Activated CD4-positive, CD25-positive, alpha-beta regulatory T cell treated with anti-CD3 and anti-CD28 coated beads, Interleukin-2, amount 50 U/mL, for 72 hours (primary cell): Measurements from ENCODE around the gene SOS2.

Experiments used
- DNase-seq: peaks from one replicate; pipeline ENCODE4 v3.0.0; 2021

SOS2 gene

DNA sequence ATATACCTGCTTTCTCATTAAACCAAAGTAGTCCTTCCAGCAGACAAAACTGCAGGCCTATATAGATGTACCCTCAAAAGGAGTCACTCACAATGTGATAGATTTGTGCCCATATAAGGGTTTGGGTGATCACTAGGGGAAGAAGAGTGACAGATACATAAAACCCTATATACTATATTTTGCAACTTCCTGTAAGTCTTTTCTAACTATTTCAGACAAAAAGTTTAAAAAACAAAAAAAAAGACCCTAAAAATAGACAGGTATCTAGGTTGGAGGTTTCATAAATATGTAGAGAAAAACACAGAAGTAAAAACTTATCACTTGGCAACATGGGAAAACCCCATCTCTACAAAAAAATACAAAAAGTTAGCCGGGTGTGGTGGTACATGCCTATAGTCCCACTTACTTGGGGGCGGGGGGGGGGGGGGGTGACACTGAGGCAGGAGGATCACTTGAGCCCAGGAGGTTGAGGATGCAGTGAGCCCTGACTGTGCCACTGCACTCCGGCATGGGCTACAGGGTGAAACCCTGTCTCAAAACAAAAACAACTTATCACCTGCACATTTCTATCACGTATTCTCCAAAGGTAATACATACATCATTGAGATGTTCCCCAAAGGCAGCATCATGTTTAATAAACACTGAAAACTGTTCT is 117.9 kb downstream of the SOS2 start:
- no peak for DNase-seq

DNA sequence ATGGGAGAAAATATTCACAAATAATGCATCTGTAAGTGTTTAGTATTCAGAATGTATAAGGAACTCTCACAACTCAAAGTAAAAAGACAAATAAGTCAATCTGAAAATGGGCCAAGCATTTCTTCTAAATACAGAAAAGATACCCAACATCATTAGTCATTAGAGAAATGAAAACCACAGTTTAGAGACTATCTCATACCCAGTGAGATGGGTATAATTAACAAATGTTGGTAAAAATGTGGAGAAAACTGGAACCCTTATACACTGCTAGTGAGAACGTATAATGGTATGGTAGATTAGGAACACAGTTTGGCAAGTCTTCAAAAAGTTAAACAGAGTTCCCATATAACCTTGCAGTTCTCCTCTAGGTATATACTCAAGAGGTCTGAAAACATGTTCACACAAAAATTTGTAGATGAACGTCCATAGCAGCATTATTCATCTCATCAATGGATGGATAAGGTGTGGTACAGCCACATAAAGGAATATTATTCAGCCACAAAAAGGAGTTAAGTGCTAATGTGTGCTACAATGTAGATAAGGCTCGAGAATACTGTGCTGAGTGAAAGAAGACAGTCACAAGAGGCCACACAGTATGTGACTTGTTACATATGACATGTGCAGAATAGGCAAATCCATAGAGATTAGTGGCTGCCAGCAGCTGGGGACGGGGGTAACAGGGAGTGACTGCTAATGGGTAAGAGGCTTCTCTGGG is 120.9 kb downstream of the SOS2 start:
- no peak for DNase-seq

DNA sequence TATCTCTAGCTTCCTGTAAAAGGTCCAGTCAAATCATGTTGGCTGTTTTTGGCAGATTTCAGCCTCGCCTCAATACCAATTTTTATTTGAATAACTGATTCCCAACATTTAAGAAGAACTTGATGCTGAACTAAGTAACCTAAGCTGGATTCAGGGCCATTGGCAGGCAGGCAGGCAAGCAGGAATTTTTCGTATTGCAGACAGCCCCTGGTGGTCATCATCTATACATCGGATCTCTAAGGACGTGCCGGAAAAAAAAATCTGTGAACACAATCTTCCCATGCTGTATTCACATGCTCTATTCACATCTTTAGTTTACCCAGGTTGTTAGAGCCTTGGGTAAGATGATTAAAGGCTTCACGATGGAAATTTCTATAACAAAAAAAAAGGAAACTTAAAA is 122.0 kb downstream of the SOS2 start:
- no peak for DNase-seq

DNA sequence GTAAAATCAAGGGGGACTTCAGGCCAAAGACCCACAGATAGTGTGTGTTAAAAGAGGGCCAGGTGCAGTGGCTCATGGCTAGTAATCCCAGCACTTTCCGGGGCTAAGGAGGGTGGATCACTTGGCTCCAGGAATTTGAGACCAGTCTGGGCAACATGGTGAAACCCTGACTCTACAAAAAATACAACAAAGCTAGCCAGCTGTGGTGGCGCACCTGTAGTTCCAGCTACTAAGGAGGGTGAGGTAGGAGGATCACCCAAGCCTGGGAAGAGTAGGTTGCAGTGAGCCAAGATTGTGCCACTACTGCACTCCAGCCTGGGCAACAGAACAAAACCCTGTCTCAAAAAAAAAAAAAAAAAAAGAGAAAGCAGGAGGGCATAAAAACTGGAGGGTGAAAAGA is 123.5 kb downstream of the SOS2 start:
- no peak for DNase-seq

DNA sequence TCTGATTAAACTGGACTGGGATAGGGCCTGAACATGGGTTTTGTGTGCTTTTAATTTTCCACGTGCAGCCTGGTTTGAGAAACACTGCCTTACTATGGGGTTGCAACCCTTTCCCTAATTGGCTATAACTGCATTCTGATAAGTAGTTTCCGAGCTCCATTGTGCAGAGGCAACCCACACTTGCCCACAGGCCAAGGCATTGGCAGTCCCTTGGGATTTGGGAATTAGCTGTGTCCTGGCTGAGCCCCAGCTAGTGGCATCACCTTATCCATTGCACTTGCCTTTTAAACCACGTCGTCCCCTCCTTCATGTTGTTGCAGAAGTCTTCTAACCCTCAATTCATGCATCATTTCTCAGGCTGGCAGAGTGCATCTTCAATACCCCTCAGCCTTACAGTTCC is 125.2 kb downstream of the SOS2 start:
- no peak for DNase-seq

DNA sequence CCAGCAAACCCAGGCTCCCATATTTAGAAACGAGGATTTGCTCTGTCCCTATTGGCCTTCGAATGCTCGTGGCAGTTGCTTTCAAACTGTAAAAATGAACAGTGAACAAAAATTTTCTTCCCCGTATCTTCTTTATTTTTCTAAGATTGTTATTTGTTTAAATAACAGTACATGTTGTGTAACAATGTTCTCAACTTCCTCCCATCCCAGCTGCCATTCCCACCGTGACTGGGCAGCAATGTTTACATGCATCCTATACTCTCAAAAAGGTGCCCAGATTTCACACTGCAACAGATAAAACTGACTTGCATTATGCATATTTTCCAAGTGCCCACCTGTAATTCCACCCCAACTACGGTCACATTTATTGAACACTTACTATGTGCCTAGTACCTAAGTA is 127.8 kb downstream of the SOS2 start:
- DNase-seq, result no peak

GRCh38 chr14:50101417-50101816 is 130.0 kb downstream of the SOS2 start:
- no peak for DNase-seq

- no peak for DNase-seq
Observed at GRCh38 chr14:50100805-50101204, 130.6 kb downstream of the SOS2 start.

- DNase-seq, result no peak
Observed at GRCh38 chr14:50099335-50099734, 132.0 kb downstream of the SOS2 start.

- no peak for DNase-seq
Observed at GRCh38 chr14:50095895-50096294, 135.5 kb downstream of the SOS2 start.

GRCh38 chr14:50094056-50094755 is 137.2 kb downstream of the SOS2 start:
- DNase-seq, result no peak

DNA sequence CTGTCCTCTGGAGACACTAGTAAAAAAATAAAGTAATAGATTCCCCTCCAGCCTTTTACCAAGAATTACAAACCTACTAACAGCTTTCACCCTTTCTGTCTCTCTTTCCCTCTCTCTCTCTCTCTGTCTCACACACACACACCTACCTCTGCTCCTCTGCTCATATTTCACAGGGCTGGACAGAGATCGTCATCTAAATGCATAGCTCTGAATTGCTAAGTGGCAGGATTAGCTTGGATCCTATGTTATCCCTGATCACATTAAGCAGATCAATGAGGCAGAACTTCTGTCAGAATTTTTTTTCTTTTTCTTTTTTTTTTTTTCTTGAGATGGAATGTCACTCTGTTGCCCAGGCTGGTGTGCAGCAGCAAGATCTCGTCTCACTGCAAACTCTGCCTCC is 137.9 kb downstream of the SOS2 start:
- no peak for DNase-seq

DNA sequence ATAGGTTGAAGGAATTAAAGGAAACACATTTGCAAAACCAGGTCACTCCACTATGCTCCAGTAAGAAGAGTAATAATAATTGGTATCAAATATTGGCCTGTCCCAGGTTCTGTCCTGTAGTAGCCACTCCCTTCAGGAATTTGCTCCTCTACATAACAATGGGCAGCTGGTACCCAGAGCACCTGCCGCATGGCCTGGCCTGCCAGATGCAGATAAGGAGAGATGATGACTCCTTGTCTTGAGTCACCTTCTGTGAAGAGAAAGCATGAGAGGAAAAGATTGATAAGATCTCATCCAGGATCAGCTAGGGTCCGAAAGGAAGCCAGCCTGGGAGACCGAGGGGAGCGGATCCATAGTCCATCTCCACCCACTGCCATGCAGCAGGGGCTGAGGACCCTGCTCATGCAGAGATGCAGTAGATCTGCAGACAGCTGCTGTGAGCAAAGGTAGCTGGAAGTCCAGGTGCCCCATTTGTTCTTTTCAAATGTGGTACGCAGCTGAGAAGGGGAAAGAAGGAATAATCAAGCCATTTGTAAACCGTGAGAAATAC is 139.3 kb downstream of the SOS2 start:
- no peak for DNase-seq

DNA sequence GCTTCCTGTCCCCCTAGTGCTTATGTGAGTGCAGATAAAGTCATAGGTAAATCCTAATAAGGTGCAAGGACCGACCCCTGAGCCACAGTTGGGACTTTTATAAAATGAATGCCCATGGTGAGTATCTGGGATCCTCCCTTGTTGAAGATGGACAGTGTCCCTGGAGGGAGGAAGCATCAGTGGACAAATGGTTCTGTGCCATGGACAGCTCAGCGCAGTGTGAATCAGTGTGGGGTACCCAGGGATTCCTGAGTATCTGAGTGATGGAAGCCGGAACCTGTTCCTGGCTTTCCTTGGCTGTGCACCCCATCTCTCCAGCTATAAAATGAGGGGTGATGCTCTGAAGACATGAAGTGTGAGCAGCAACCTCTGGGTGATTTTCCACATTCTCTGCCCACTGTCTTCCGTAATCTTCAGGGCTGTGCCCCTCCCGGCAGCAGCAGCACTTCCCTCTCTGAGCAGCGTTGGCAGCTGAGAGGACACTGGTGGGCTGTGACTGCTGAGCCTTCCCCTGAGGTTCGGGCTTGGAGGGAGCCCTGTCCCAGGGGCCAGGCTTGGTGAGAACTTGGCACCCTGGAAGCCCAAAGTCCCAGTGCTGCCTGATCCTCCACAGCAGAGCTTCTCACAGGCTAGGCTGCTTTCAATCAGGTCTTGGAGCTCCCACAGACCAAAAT is 140.0 kb downstream of the SOS2 start:
- no peak for DNase-seq

- DNase-seq, result no peak
Observed at GRCh38 chr14:50089208-50089607, 142.2 kb downstream of the SOS2 start.

- DNase-seq, result no peak
Observed at GRCh38 chr14:50088731-50089130, 142.6 kb downstream of the SOS2 start.

GRCh38 chr14:50088117-50088515 is 143.3 kb downstream of the SOS2 start:
- no peak for DNase-seq

DNA sequence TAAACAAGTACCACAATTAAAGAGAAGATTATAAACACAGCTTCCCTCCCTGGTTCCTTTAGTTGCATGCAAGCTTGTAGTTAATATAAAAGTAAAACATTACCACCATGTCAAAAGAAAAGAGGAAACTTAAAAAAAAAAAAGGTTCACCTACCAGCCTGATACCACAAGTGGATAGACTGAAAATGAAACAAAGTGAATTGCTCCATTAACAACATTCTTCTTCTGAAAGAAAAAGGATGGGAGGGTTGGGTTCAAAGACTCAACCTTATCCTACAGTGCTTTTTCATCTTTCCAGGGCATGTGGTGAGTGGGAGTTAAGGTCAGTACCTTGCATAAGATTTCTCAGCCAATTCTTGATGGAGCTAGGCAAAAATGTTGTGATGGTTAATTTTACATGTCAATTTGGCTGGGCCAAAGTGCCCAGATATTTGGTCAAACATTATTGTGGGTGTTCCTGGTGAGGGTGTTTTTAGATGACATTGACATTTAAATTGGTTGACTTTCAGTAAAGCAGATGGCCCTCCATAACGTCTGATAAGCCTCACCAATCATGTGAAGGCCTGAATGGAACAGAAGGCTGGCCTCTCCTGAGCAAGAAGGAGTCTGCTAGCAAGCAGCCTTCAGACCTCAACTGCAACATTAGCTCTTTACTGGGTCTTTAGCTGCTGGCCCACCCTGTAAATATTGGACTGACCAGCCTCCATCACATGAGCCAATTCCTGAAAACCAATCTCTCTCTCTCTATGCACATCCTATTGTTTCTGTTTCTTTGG is 143.8 kb downstream of the SOS2 start:
- no peak for DNase-seq

- DNase-seq, result no peak
Observed at GRCh38 chr14:50086321-50086711, 145.1 kb downstream of the SOS2 start.

- no peak for DNase-seq
Observed at GRCh38 chr14:50085570-50086320, 145.6 kb downstream of the SOS2 start.

DNA sequence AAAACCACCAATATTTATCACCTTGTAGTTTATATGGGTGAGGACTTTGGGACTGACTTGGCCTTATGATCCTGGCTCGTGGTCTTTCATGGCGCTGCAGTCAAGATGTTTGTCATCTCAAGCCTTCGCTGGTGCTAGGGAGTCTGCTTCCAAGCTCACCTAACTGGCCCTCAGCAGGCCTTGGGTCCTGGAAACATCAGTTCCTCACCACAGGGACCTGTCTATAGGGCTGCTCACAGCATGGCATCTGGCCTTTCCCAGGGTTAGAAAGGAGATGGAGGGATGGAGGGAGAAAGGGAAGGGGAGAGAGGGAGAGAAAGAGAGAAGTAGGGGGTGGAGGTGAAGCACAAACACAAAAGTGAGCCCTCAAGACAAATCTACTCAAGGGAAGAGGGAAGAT is 146.7 kb downstream of the SOS2 start:
- no peak for DNase-seq
